K562 treated with DMSO at 1 percent for 48 hours (cell line): ENCODE results near the gene PYGO2. TPM values are rescaled to one million over a fixed set of nuclear protein-coding genes. Genes with fewer than 3 reads are reported as not detected.

ENCODE experiments used
- total RNA-seq: library from RNA; unstranded; fragments of 300-600 nt; gene quantifications from 2 replicates; pipeline ENCODE4 v1.2.3, GENCODE V29; 2022; ENCODE audit warnings: low replicate concordance; ENCODE audit errors: extremely low read depth

The PYGO2 gene, protein sequence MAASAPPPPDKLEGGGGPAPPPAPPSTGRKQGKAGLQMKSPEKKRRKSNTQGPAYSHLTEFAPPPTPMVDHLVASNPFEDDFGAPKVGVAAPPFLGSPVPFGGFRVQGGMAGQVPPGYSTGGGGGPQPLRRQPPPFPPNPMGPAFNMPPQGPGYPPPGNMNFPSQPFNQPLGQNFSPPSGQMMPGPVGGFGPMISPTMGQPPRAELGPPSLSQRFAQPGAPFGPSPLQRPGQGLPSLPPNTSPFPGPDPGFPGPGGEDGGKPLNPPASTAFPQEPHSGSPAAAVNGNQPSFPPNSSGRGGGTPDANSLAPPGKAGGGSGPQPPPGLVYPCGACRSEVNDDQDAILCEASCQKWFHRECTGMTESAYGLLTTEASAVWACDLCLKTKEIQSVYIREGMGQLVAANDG
- not detected in 2 replicates for total RNA-seq

DNA sequence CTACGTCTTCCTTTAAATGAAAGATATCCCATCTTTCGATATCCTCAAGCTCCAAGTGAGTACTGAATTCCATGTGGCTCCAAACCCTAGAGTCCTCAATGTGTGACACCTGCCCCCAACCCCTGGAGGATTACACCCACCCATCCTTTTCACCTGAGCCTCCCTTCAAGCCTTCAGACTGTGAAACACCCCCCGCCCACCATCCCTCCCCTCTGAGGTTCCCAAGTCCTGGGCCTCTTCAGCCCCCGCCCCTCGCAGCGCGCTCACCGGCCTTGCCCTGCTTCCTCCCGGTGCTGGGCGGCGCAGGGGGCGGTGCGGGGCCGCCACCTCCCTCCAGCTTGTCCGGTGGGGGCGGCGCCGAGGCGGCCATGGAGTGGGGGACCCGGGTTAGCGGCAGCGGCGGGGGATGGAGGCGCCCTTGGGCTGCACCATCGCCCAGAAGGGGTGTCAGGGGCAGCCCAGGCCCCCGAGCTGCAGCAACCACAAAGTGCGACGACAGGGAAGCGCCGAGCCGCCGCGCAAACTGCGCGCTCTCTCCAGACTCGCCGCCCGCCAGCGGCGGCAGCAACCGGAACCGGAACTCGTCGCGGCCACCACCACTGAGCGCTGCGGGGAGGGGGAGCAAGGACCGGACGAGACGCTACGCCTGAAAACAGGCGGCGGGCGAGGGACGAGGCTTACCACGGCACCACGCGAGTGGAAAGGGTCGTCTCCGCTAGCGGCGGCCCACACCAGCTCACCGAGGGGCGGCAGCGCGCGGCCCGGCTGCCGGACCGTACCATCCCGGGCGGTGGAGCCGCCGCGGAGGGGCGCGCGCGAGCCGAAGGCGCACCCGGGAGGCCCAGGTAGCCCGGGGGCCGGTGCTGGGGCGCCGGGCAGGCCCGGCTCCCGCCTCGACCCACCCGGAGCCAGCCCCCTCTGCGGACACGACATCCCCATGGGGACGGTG is at the start of gene PYGO2:
PYGO2 (minus strand) TSS at position 576 of the 949 bp plus-strand sequence; CDS start at position 370, 206 bp downstream.

DNA sequence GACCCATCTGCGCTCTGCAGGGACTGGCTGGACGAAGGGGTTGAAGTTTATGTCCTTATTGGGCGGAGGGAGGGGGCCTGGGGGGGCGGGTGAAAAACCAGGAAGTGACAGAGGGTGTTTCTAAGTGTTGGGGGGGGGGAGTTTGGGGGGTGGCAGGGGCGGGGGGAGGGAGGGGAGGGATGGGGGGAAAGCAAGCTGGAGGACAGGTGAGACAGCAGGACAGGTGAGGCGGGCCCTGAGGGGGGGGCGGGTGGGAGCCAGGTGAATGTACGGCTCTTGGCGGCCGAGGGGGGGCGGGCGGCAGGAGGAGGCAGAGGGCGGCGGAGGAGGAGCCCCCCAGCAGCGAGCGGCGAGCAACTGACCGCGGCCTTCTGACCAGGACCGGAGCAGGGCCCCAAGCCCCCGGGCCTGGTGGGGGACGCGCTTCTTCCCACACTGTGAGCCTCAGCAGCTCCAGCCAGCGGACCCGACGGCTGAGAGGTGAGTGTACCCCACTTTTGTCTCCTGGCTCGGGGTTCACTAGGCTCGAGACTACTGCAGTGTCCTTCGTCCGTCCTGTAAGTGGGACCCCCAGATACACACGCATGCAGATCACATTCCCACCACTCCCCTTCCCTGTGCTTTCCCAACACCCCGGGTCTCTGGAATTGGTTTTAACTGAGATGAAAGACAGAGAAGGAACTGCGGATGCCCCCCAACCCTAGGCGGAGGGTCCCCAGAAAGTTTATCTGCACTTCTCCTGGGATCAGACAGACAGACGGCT is 41.1 kb upstream of the PYGO2 start, which contains the start of gene ZBTB7B:
ZBTB7B (plus strand) TSS at position 339 of the 763 bp plus-strand sequence. CDS start 11,859 bp downstream, outside the sequence.

DNA sequence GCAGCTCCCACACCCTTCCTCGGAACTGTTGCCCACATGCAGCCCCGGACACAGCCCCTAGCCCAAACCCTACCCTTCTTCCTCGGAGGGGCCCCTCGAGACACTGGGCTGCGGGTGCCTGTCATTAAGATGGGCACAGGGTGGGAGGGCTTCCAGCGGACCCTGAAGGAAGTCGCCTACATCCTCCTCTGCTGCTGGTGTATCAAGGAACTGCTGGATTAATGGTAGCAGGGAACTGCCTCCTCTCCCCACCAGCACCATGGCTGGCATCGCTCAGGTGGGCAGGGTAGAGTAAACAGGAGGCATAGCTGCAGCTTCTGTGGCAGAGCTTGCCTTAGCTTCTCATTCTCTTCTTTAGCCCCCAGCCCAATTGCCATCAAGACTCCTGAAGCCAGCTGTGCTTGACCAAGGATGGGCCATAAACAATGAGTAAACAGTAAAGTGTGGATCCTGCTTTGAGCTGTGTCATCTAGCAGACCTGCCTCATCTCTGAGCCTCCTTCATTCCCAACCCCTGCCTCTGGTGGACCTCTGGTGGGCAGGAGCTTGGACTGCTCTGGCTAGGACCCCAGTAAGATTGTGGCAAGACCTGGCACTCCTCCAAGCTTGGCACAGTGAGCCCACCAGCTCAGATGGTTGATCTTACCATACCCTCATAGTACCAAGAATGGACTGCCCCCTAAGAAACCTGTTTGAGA is 32.1 kb upstream of the PYGO2 start, which contains the start of gene LENEP:
LENEP (plus strand) TSS at position 15 of the 697 bp plus-strand sequence; CDS start at position 37, 22 bp downstream.

DNA sequence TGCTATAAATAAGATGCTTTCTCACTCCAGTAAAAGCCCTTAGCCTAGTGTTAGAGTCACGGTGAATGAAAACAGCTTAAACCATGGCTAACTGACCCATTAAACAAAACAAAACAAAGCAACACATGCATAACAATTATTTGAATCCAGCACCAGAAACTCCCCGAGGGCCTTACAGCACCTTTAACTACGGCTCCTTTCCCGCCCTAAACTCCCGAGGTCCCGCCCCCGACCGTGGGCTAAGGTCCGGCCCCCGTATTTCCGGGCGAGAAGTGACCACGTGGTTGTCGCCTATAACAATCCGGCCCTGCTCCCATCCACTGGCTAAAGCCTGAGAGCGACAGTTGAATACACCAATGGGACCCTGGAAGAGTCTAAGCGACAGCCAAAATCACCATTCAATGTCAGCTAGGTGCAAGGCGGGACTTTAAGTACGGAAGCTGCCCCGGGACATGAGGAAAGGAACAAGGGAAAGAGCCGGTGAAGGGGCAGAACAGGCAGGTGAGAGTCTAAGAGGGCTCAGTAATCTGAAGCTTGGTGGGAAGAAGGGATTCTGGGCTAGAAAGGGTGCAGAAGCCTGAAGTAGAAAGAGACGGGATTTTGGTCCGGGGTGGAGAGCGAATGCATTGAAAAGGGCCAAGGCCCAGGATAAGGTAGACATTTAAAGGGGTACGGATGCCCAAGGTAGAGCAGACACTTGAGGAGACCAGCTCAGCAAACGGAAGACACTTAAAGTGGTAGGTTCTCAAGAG is 21.5 kb upstream of the PYGO2 start, which contains the start of gene FLAD1:
FLAD1 (plus strand) TSS at position 448 of the 752 bp plus-strand sequence. CDS start 351 bp downstream, outside the sequence.

DNA sequence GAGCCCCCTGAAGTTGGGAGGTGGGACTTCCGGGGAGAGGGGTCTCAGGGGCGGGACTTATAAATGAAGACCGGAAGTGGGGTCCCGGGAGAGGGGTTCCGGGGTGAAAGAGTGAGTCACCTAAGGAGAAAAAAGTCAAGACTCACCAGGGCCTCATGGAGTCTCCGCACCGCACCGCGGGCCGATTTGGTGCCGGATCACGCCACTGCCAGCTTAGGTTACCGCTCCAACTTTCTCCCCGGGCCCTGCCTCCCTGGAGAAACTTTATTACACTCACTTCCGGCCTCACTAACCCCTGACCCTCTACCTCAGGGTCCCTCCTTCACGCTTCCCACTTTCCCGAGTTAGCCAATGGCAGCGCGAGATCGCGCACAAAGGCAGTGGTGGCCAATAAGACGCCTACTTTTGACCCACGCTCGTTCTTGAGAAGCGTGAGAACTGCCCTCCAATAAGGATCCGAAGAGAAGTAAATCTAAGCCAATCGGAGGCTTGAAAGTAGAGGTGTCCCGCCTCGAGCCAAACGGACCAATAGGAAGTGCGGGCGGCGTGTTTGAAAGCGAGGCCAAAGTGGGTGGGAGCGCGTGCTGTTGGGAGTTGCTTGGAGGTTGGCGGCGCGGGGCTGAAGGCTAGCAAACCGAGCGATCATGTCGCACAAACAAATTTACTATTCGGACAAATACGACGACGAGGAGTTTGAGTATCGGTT is 12.7 kb upstream of the PYGO2 start, which contains the start of gene CKS1B:
CKS1B (plus strand) TSS at position 580 of the 706 bp plus-strand sequence; CDS start at position 645, 65 bp downstream.

DNA sequence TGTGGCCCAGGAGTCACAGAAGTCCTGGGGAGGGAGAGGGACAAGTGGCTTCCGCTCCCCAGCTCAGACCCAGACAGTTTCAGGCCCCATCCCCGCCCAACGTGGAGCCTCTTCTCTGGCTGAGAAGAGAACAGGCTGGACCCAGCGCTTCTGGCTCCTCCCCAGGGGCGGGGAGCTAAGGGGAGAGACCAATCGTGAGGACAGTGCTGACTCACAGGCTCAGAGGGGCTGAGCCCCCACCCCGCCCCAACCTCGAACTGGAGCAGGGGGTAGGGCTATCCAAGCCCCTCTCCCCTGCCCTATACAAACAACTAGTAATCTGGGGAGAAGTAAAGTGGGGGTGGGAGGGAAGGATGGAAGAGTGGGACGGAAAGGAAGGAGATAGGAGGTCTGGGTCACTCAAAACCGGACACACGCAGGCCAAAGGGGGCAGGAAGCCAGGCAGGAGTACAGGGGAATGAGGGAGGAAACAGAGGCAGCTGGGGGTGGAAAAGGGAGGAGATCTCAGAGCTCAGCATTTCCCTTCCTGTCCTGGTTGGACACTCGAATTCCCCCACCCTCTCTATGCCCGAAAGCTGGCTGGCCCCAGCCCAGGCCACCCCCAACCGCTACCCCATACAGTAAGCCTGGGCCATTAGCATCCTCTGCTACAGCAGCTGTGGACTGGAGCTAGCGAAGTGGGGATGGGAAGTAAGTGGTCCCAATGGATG is 9.2 kb upstream of the PYGO2 start, which contains the start of gene SHC1:
SHC1 (minus strand) TSS at position 117 of the 710 bp plus-strand sequence. CDS start 221 bp downstream, outside the sequence.

DNA sequence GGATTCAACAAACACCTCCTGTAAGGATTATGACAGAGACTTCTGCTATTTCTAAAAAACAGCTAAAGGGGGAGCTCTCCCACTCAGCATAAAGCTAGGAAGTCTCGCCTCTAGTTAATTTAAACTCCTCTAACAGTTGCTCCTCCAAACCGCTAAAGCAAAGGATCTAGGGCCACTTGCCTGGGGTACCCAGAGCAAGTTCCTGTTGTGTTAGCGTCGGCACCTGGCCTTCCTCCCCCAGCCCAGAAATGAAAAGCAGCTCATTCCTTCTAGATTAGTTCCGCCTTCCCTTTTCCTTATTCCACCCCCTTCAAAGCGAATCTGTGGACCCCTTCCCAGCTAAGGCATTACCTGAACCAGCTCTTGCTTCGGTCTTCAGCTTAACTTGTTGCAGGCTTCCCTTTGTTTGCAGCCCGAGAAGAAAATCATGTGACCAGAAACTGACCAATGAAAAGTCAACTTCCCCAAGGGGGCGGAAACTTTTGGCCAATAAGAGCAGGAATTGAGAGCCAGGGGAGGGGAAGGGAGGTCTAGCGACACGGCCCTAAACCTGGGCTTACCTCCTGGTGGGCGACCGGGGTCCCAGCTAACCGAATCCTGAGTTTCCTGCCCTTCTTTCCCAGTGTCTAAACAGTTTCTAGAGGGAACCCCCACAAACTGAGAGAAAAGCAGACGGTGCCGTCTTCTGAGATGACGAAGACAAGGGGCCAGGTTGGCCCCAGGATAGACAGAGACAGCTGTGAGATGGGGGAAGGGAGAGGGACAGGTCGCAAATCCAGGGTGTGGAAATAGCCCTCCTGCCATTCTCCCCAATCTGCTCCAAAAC is 5.7 kb downstream of the PYGO2 start, which contains the start of gene PBXIP1:
PBXIP1 (minus strand) TSS at position 382 of the 826 bp plus-strand sequence. CDS start 2,378 bp downstream, outside the sequence.

DNA sequence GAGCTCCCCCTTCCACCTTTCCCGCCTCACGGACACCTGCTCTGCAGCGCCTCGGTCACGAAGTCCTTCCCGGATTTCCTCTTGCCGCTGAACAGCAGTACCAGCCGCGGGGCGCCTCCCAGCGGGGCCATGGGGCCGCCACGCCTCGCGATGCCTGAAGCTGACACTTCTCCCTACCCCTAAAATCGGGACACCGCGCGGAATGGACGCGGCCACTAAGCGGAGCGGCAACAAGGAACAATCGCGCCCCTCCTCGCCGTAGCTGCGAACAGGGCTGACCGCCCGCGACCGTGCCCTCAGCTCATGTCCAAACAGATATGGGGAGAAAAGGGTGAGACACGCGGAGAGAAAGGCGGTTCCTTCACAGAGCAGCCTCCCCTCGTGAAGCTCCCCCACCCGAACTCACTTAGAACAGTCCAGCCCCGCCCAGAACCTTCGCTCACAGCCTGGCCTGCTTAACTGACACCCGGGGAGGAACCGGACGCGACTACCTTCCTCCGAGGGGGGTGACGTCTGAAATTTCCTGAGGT is 25.0 kb downstream of the PYGO2 start, which contains the start of gene PMVK:
PMVK (minus strand) TSS at position 165 of the 530 bp plus-strand sequence; CDS start at position 131, 34 bp downstream.

Other genes with a start within 250 kb of the PYGO2 start
- not detected in 2 replicates for gene KCNN3, start 91.5 kb downstream of the PYGO2 start, total RNA-seq
- not detected in 2 replicates for gene PMVK, start 25.1 kb downstream of the PYGO2 start, total RNA-seq
- gene PBXIP1, start 5.7 kb downstream of the PYGO2 start, total RNA-seq, result not detected in 2 replicates
- not detected in 2 replicates for gene SHC1, start 9.0 kb upstream of the PYGO2 start, total RNA-seq
- not detected in 2 replicates for gene CKS1B, start 12.9 kb upstream of the PYGO2 start, total RNA-seq
- not detected in 2 replicates for gene FLAD1, start 21.6 kb upstream of the PYGO2 start, total RNA-seq
- gene LENEP, start 31.8 kb upstream of the PYGO2 start, total RNA-seq, result not detected in 2 replicates
- gene ZBTB7B, start 41.0 kb upstream of the PYGO2 start, total RNA-seq, result not detected in 2 replicates
- gene DCST2, start 72.0 kb upstream of the PYGO2 start, total RNA-seq, result not detected in 2 replicates
- gene DCST1, start 72.0 kb upstream of the PYGO2 start, total RNA-seq, result not detected in 2 replicates
- not detected in 2 replicates for gene ADAM15, start 89.5 kb upstream of the PYGO2 start, total RNA-seq
- gene EFNA4, start 102.0 kb upstream of the PYGO2 start, total RNA-seq, result not detected in 2 replicates
- not detected in 2 replicates for gene EFNA3, start 117.1 kb upstream of the PYGO2 start, total RNA-seq
- gene EFNA1, start 166.1 kb upstream of the PYGO2 start, total RNA-seq, result not detected in 2 replicates
- not detected in 2 replicates for gene SLC50A1, start 174.1 kb upstream of the PYGO2 start, total RNA-seq
- gene DPM3, start 178.7 kb upstream of the PYGO2 start, total RNA-seq, result not detected in 2 replicates
- not detected in 2 replicates for gene KRTCAP2, start 211.5 kb upstream of the PYGO2 start, total RNA-seq
- not detected in 2 replicates for gene TRIM46, start 212.1 kb upstream of the PYGO2 start, total RNA-seq
- gene THBS3, start 246.1 kb upstream of the PYGO2 start, total RNA-seq, result not detected in 2 replicates
- gene MTX1, start 246.9 kb upstream of the PYGO2 start, total RNA-seq, result not detected in 2 replicates